Measurements from ENCODE around the gene ALDH2.

Gene ALDH2

DNA sequence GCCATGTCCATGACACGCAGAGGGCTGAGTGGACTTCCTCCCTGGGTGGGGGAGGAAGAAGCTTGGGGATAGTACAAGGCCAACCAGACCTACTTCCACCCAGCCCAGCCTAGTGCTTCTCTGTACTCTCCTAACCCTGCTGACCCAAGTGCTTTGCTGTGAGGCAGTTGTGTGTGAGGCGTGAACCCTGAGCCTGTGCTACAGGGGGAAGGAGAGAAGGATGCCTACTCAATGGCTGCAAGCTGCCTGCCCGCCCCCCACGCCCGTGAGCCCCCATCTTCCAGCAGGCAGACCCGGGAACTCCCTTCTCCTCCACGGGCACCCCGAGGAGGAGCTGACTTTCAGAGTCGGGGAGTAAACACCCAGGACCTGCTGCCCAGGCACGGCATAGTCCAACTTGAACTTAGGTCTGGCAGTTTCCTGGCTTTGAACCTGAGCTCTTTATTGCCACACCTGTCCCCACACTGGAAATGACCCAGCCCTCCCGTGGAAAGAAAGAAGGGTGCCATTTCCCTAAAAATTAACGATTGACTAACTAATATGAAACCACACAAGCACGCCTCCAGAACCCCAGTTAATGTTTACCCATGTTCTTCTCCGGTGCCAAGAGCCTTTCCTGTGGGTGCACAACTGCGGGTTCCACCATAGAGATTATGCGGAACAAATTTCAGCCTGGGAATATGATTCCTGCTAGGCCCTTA, 10.8 kb downstream of the ALDH2 start:
- Histone ChIP-seq H3K4me3 (ENCODE audit: low read depth, low read length) (no peak overlapping the region), H3K4me1 (ENCODE audit: control insufficient read depth, insufficient read depth, low read length) (peaks cover 3% of the 10 kb centered on the region), H3K9me3 (ENCODE audit: control insufficient read depth, insufficient read depth, low read length) (peaks cover 3% of the 10 kb centered on the region), H3K27me3 (ENCODE audit: control insufficient read depth, insufficient read depth, low read length) (no peaks in the 10 kb centered on the region), H3K36me3 (ENCODE audit: control insufficient read depth, insufficient read depth, low read length) (peaks cover 6% of the 10 kb centered on the region), H3K9ac (ENCODE audit: low read depth, low read length) (no peak overlapping the region)

- H3K4me1 ChIP-seq (ENCODE audit: control insufficient read depth, insufficient read depth, low read length): peaks cover 2% of the 10 kb centered on the region
- peaks cover 3% of the 10 kb centered on the region for H3K9me3 ChIP-seq (ENCODE audit: control insufficient read depth, insufficient read depth, low read length)
- no peaks in the 10 kb centered on the region for H3K27me3 ChIP-seq (ENCODE audit: control insufficient read depth, insufficient read depth, low read length)
- H3K36me3 ChIP-seq (ENCODE audit: control insufficient read depth, insufficient read depth, low read length): peaks cover 23% of the 10 kb centered on the region
- H3K9ac ChIP-seq (ENCODE audit: low read depth, low read length): no peak overlapping the region
- H3K4me3 ChIP-seq (ENCODE audit: low read depth, low read length): no peak overlapping the region
These were observed 13.4 kb downstream of the ALDH2 start for GRCh38 chr12:111780166-111780565.

DNA sequence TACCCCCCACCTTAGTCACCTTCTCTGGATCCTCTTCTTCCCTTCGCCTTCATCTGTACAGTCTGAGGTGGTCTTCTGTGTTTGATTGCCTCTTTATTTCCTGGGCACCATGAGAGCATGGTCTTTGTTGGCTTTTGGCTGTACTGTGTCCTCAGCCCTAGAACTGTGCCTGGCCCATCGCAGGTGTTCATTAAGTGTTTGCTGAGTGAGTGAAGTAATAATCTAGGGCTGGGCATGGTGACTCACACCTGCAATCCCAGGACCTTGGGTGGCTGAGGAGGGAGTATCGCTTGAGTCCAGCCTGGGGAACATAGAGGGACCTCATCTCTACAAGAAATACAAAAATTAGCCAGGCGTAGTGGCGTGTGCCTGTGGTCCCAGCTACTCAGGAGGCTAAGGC, 13.9 kb downstream of the ALDH2 start:
- Histone ChIP-seq H3K4me1 (ENCODE audit: control insufficient read depth, insufficient read depth, low read length) (no peaks in the 10 kb centered on the region), H3K27me3 (ENCODE audit: control insufficient read depth, insufficient read depth, low read length) (no peaks in the 10 kb centered on the region), H3K4me3 (ENCODE audit: low read depth, low read length) (no peak overlapping the region), H3K9ac (ENCODE audit: low read depth, low read length) (no peak overlapping the region), H3K9me3 (ENCODE audit: control insufficient read depth, insufficient read depth, low read length) (peaks cover 3% of the 10 kb centered on the region), H3K36me3 (ENCODE audit: control insufficient read depth, insufficient read depth, low read length) (peaks cover 24% of the 10 kb centered on the region)

DNA sequence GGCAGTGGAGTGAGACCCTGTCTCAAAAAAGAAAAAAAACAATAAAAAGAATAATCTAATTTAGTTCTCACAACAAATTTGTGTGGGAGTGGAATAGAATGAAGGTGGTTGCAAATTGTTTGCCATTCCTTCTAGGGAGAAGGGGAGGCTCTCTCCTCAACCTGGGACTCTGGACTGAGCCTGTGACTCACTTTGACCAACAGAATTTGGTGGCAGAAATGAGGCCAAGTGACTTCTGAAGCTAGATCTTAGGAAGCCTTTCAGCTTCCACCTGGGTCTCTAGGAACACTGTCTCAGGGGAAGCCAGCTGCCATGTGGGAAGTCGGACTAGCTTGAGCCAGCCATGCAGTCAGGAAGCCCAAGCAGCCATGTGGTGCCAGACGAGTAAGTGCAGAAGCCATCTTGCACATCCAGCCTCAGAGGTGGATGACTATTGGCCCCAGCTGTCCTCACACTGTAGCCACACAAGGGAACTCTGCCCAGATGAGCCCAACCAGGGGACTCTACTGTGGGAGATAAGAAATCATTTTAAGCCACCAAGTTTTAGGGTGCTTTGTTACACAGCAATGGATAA, 14.4 kb downstream of the ALDH2 start:
- Histone ChIP-seq H3K9ac (ENCODE audit: low read depth, low read length) (no peak overlapping the region), H3K4me1 (ENCODE audit: control insufficient read depth, insufficient read depth, low read length) (no peaks in the 10 kb centered on the region), H3K9me3 (ENCODE audit: control insufficient read depth, insufficient read depth, low read length) (peaks cover 3% of the 10 kb centered on the region), H3K27me3 (ENCODE audit: control insufficient read depth, insufficient read depth, low read length) (no peaks in the 10 kb centered on the region), H3K36me3 (ENCODE audit: control insufficient read depth, insufficient read depth, low read length) (peaks cover 23% of the 10 kb centered on the region), H3K4me3 (ENCODE audit: low read depth, low read length) (no peak overlapping the region)

GRCh38 chr12:111783046-111783445, 16.3 kb downstream of the ALDH2 start:
- no peak overlapping the region for H3K9ac ChIP-seq (ENCODE audit: low read depth, low read length)

GRCh38 chr12:111784953-111785352, 18.2 kb downstream of the ALDH2 start:
- Histone ChIP-seq H3K4me1 (ENCODE audit: control insufficient read depth, insufficient read depth, low read length) (no peaks in the 10 kb centered on the region), H3K9me3 (ENCODE audit: control insufficient read depth, insufficient read depth, low read length) (peaks cover 3% of the 10 kb centered on the region), H3K36me3 (ENCODE audit: control insufficient read depth, insufficient read depth, low read length) (peaks cover 26% of the 10 kb centered on the region), H3K9ac (ENCODE audit: low read depth, low read length) (no peak overlapping the region), H3K4me3 (ENCODE audit: low read depth, low read length) (no peak overlapping the region), H3K27me3 (ENCODE audit: control insufficient read depth, insufficient read depth, low read length) (no peaks in the 10 kb centered on the region)

More at GRCh38 chr12:111783046-111783445, 16.3 kb downstream of the ALDH2 start:
- Histone ChIP-seq H3K9me3 (ENCODE audit: control insufficient read depth, insufficient read depth, low read length) (peaks cover 3% of the 10 kb centered on the region), H3K4me1 (ENCODE audit: control insufficient read depth, insufficient read depth, low read length) (no peaks in the 10 kb centered on the region), H3K4me3 (ENCODE audit: low read depth, low read length) (no peak overlapping the region), H3K27me3 (ENCODE audit: control insufficient read depth, insufficient read depth, low read length) (no peaks in the 10 kb centered on the region), H3K36me3 (ENCODE audit: control insufficient read depth, insufficient read depth, low read length) (peaks cover 21% of the 10 kb centered on the region)

- Histone ChIP-seq H3K27me3 (ENCODE audit: control insufficient read depth, insufficient read depth, low read length) (no peaks in the 10 kb centered on the region), H3K4me1 (ENCODE audit: control insufficient read depth, insufficient read depth, low read length) (no peaks in the 10 kb centered on the region), H3K4me3 (ENCODE audit: low read depth, low read length) (no peak overlapping the region), H3K9ac (ENCODE audit: low read depth, low read length) (no peak overlapping the region), H3K36me3 (ENCODE audit: control insufficient read depth, insufficient read depth, low read length) (peaks cover 28% of the 10 kb centered on the region), H3K9me3 (ENCODE audit: control insufficient read depth, insufficient read depth, low read length) (peaks cover 3% of the 10 kb centered on the region)
These were observed 18.9 kb downstream of the ALDH2 start for GRCh38 chr12:111785651-111786050.

DNA sequence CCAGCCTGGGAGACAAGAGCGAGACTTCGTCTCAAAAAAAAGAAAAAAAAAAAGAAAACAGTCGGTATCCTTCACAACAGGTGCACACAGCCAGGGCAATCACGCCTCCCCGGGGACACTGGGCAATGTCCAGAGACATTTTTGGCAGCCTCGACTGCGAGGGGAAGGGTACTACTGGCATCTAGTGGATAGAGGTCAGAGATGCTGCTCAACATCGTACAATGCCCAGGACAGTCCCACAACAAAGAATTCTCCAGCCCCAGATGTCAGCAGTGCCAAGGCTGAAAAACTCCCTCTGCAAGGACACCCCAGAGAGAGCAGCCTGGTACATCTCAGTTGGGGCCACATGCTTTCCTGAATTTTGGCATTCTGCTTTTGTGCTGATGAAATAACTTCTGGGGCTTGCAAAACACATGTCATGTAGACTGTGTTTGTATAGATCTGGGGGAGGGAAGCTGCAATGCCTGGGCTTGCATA, 21.5 kb downstream of the ALDH2 start:
- Histone ChIP-seq H3K4me3 (ENCODE audit: low read depth, low read length) (no peak overlapping the region), H3K27me3 (ENCODE audit: control insufficient read depth, insufficient read depth, low read length) (no peaks in the 10 kb centered on the region), H3K36me3 (ENCODE audit: control insufficient read depth, insufficient read depth, low read length) (peaks cover 43% of the 10 kb centered on the region), H3K4me1 (ENCODE audit: control insufficient read depth, insufficient read depth, low read length) (no peaks in the 10 kb centered on the region), H3K9me3 (ENCODE audit: control insufficient read depth, insufficient read depth, low read length) (no peaks in the 10 kb centered on the region), H3K9ac (ENCODE audit: low read depth, low read length) (no peak overlapping the region)

DNA sequence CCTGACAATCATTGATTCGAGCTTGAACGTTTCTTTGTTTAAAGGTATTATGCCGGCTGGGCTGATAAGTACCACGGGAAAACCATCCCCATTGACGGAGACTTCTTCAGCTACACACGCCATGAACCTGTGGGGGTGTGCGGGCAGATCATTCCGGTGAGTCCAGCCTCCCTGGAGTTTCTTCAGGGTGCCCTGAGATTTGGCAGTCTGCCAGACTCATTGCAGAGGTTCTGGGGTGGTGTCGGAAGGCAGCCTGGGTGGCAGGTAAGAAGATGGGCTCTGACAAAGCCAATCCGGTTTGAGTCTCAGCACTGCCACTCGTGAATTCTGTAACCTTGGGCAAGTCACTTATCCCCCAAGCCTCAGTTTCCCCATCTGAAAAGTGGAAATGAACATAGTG, 23.0 kb downstream of the ALDH2 start:
- H3K36me3 ChIP-seq (ENCODE audit: control insufficient read depth, insufficient read depth, low read length): peaks cover 35% of the 10 kb centered on the region
- H3K4me3 ChIP-seq (ENCODE audit: low read depth, low read length): no peak overlapping the region
- no peaks in the 10 kb centered on the region for H3K9me3 ChIP-seq (ENCODE audit: control insufficient read depth, insufficient read depth, low read length)
- H3K27me3 ChIP-seq (ENCODE audit: control insufficient read depth, insufficient read depth, low read length): no peaks in the 10 kb centered on the region
- H3K4me1 ChIP-seq (ENCODE audit: control insufficient read depth, insufficient read depth, low read length): no peaks in the 10 kb centered on the region
- no peak overlapping the region for H3K9ac ChIP-seq (ENCODE audit: low read depth, low read length)

DNA sequence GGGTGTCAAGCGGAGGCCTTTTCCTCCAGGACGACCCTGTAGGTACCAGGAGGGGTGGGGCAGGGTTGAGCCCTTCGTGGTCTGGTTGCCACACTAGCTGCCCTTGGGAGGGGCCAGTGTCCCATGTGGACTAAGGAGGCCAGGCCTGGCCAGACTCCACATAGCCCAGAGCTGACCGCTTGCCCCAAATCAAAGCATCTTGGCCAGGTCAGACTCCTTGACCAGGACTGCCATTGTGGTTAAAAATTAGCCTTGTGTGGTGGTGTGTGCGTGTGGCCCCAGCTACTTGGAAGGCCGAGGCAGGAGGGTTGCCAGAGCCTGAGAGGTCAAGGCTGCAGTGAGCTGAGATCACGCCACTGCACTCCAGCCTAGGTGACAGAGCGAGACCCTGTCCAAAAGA, 24.8 kb downstream of the ALDH2 start:
- Histone ChIP-seq H3K36me3 (ENCODE audit: control insufficient read depth, insufficient read depth, low read length) (peaks cover 32% of the 10 kb centered on the region), H3K4me3 (ENCODE audit: low read depth, low read length) (no peak overlapping the region), H3K9me3 (ENCODE audit: control insufficient read depth, insufficient read depth, low read length) (no peaks in the 10 kb centered on the region), H3K9ac (ENCODE audit: low read depth, low read length) (no peak overlapping the region), H3K4me1 (ENCODE audit: control insufficient read depth, insufficient read depth, low read length) (no peaks in the 10 kb centered on the region), H3K27me3 (ENCODE audit: control insufficient read depth, insufficient read depth, low read length) (no peaks in the 10 kb centered on the region)

- H3K9me3 ChIP-seq (ENCODE audit: control insufficient read depth, insufficient read depth, low read length): no peaks in the 10 kb centered on the region
- no peak overlapping the region for H3K4me3 ChIP-seq (ENCODE audit: low read depth, low read length)
- no peaks in the 10 kb centered on the region for H3K4me1 ChIP-seq (ENCODE audit: control insufficient read depth, insufficient read depth, low read length)
- no peak overlapping the region for H3K9ac ChIP-seq (ENCODE audit: low read depth, low read length)
- no peaks in the 10 kb centered on the region for H3K27me3 ChIP-seq (ENCODE audit: control insufficient read depth, insufficient read depth, low read length)
- H3K36me3 ChIP-seq (ENCODE audit: control insufficient read depth, insufficient read depth, low read length): peaks cover 32% of the 10 kb centered on the region
These were observed 25.6 kb downstream of the ALDH2 start for GRCh38 chr12:111792155-111792855.

GRCh38 chr12:111792856-111793235, 26.1 kb downstream of the ALDH2 start:
- no peaks in the 10 kb centered on the region for H3K9me3 ChIP-seq (ENCODE audit: control insufficient read depth, insufficient read depth, low read length)
- no peak overlapping the region for H3K9ac ChIP-seq (ENCODE audit: low read depth, low read length)
- no peaks in the 10 kb centered on the region for H3K4me1 ChIP-seq (ENCODE audit: control insufficient read depth, insufficient read depth, low read length)
- no peak overlapping the region for H3K4me3 ChIP-seq (ENCODE audit: low read depth, low read length)
- no peaks in the 10 kb centered on the region for H3K27me3 ChIP-seq (ENCODE audit: control insufficient read depth, insufficient read depth, low read length)
- peaks cover 33% of the 10 kb centered on the region for H3K36me3 ChIP-seq (ENCODE audit: control insufficient read depth, insufficient read depth, low read length)

Measured in iPS-15b (cell line).